ENCODE results near the gene DENND4A.

The DENND4A gene

GRCh38 chr15:65659502-65660052 lies 132.5 kb downstream of the DENND4A start:
- no peak for DNase-seq

- DNase-seq, result no peak
These were observed 136.6 kb downstream of the DENND4A start for GRCh38 chr15:65655457-65655856.

- DNase-seq, result no peak
These were observed 137.1 kb downstream of the DENND4A start for GRCh38 chr15:65655026-65655425.

- DNase-seq, result no peak
These were observed 138.1 kb downstream of the DENND4A start for GRCh38 chr15:65653801-65654521.

GRCh38 chr15:65653341-65653740 lies 138.8 kb downstream of the DENND4A start:
- DNase-seq, result no peak

- DNase-seq, result no peak
These were observed 140.0 kb downstream of the DENND4A start for GRCh38 chr15:65651831-65652749.

- DNase-seq, result no peak
These were observed 141.1 kb downstream of the DENND4A start for GRCh38 chr15:65651042-65651322.

- no peak for DNase-seq
These were observed 141.6 kb downstream of the DENND4A start for GRCh38 chr15:65650312-65651041.

GRCh38 chr15:65646486-65646885 lies 145.6 kb downstream of the DENND4A start:
- DNase-seq, result no peak

- no peak for DNase-seq
These were observed 146.7 kb downstream of the DENND4A start for GRCh38 chr15:65645392-65645791.

GRCh38 chr15:65644282-65644681 lies 147.8 kb downstream of the DENND4A start:
- no peak for DNase-seq

- no peak for DNase-seq
These were observed 149.5 kb downstream of the DENND4A start for GRCh38 chr15:65642594-65642993.

- DNase-seq, result no peak
These were observed 150.2 kb downstream of the DENND4A start for GRCh38 chr15:65641768-65642475.

GRCh38 chr15:65639509-65639908 lies 152.6 kb downstream of the DENND4A start:
- DNase-seq, result no peak

GRCh38 chr15:65638681-65639089 lies 153.4 kb downstream of the DENND4A start:
- DNase-seq, result peak; percentile 73

- no peak for DNase-seq
These were observed 154.0 kb downstream of the DENND4A start for GRCh38 chr15:65638109-65638508.

GRCh38 chr15:65634356-65634755 lies 157.7 kb downstream of the DENND4A start:
- DNase-seq, result no peak

GRCh38 chr15:65633752-65634151 lies 158.3 kb downstream of the DENND4A start:
- no peak for DNase-seq

- DNase-seq, result no peak
These were observed 159.2 kb downstream of the DENND4A start for GRCh38 chr15:65632780-65633375.

- DNase-seq, result no peak
These were observed 160.6 kb downstream of the DENND4A start for GRCh38 chr15:65631503-65631902.

- DNase-seq, result no peak
These were observed 161.3 kb downstream of the DENND4A start for GRCh38 chr15:65630760-65631159.

- DNase-seq, result no peak
These were observed 162.5 kb downstream of the DENND4A start for GRCh38 chr15:65629548-65629947.
